ENCODE measurements around the gene TP53RK. TPM values are rescaled to one million over a fixed set of nuclear protein-coding genes. Genes with fewer than 3 reads are reported as not detected.

The TP53RK gene
- total RNA-seq, 5 donors from 2014 or later (not counting 1 experiment from before 2014, with no cell fraction given) = 5.8 to 23.2 (median 21.9) TPM

- Histone ChIP-seq H3K9me3 (no peaks in the 10 kb centered on the region), H3K36me3 (ENCODE audit: control insufficient read depth in 2 of 2, extremely low read depth in 1 of 2, insufficient read depth in 1 of 2, low read length in 1 of 2) (no peaks in the 10 kb centered on the region), H3K27me3 (replicated peaks in 1 of 2; ENCODE audit: control insufficient read depth in 2 of 2, extremely low read depth in 1 of 2, insufficient read depth in 2 of 2, low read length in 1 of 2) (peaks cover 0 to 5% of the 10 kb centered on the region in 2 experiments), H3K27ac (ENCODE audit: low read length) (no peak overlapping the region), H3K4me3 (ENCODE audit: control insufficient read depth in 1 of 2, extremely low read depth in 1 of 2, low read length in 1 of 2) (no peak overlapping the region), H3K4me1 (ENCODE audit: control insufficient read depth in 1 of 2, extremely low read depth in 1 of 2, insufficient read depth in 2 of 2, low read length in 2 of 2) (no peaks in the 10 kb centered on the region)
- Mint-ChIP-seq H3K9me3 (peaks cover 0 to 9% (median 4%) of the 10 kb centered on the region in 3 donors), H3K36me3 (no peaks in the 10 kb centered on the region), H3K27ac (no peak overlapping the region), H3K4me1 (no peaks in the 10 kb centered on the region), H3K27me3 (peaks cover 8% of the 10 kb centered on the region in 2 donors), H3K4me3 (no peak overlapping the region)
- no CpG with 5 or more reads among the region's 2 CpGs for WGBS (ENCODE audit: insufficient coverage)
- no peak for DNase-seq
- ATAC-seq (replicated peaks in 1 of 4) = no peak
- POLR2A ChIA-PET = no interaction called here
- CTCF ChIA-PET = no interaction called here
Observed at GRCh38 chr20:46722450-46722849, 33.2 kb upstream of the TP53RK start.

- no peaks in the 10 kb centered on the region for H3K4me1 Mint-ChIP-seq
- POLR2A ChIA-PET = no interaction called here
- peaks cover 8% of the 10 kb centered on the region in 2 donors for H3K27me3 Mint-ChIP-seq
- Histone ChIP-seq H3K36me3 (ENCODE audit: control insufficient read depth in 2 of 2, extremely low read depth in 1 of 2, insufficient read depth in 1 of 2, low read length in 1 of 2) (no peaks in the 10 kb centered on the region), H3K27ac (ENCODE audit: low read length) (no peak overlapping the region), H3K4me3 (ENCODE audit: control insufficient read depth in 1 of 2, extremely low read depth in 1 of 2, low read length in 1 of 2) (no peak overlapping the region), H3K27me3 (replicated peaks in 1 of 2; ENCODE audit: control insufficient read depth in 2 of 2, extremely low read depth in 1 of 2, insufficient read depth in 2 of 2, low read length in 1 of 2) (peaks cover 0 to 9% of the 10 kb centered on the region in 2 experiments), H3K4me1 (ENCODE audit: control insufficient read depth in 1 of 2, extremely low read depth in 1 of 2, insufficient read depth in 2 of 2, low read length in 2 of 2) (no peaks in the 10 kb centered on the region), H3K9me3 (no peaks in the 10 kb centered on the region)
- no peaks in the 10 kb centered on the region for H3K36me3 Mint-ChIP-seq
- peaks cover 0 to 9% (median 4%) of the 10 kb centered on the region in 3 donors for H3K9me3 Mint-ChIP-seq
- ATAC-seq (replicated peaks in 1 of 4) (no peak), DNase-seq (no peak)
- no peak overlapping the region for H3K4me3 Mint-ChIP-seq
- H3K27ac Mint-ChIP-seq = no peak overlapping the region
- CTCF ChIA-PET = interaction anchor here (0.6 to 0.7 kb wide), 2 partner anchors 13 to 54 kb away, joined by 3 to 4 read pairs; no protein-coding TSS in a partner anchor
- 83% methylated on average over 1 of the region's 1 CpG for WGBS (ENCODE audit: insufficient coverage)
Observed at GRCh38 chr20:46721476-46721875, 32.2 kb upstream of the TP53RK start.

- H3K4me3 ChIP-seq (ENCODE audit: control insufficient read depth in 1 of 2, extremely low read depth in 1 of 2, low read length in 1 of 2) = no peak overlapping the region
- no peaks in the 10 kb centered on the region for H3K4me1 ChIP-seq (ENCODE audit: control insufficient read depth in 1 of 2, extremely low read depth in 1 of 2, insufficient read depth in 2 of 2, low read length in 2 of 2)
- POLR2A ChIA-PET = no interaction called here
- Mint-ChIP-seq H3K27ac (no peak overlapping the region), H3K27me3 (peaks cover 8 to 12% of the 10 kb centered on the region in 2 donors), H3K4me3 (no peak overlapping the region), H3K9me3 (peaks cover 0 to 9% (median 4%) of the 10 kb centered on the region in 3 donors), H3K36me3 (no peaks in the 10 kb centered on the region), H3K4me1 (no peaks in the 10 kb centered on the region)
- no peak overlapping the region for H3K27ac ChIP-seq (ENCODE audit: low read length)
- peaks cover 0 to 9% of the 10 kb centered on the region in 2 experiments for H3K27me3 ChIP-seq (replicated peaks in 1 of 2; ENCODE audit: control insufficient read depth in 2 of 2, extremely low read depth in 1 of 2, insufficient read depth in 2 of 2, low read length in 1 of 2)
- H3K36me3 ChIP-seq (ENCODE audit: control insufficient read depth in 2 of 2, extremely low read depth in 1 of 2, insufficient read depth in 1 of 2, low read length in 1 of 2) = no peaks in the 10 kb centered on the region
- DNase-seq (no peak), ATAC-seq (replicated peaks in 1 of 4) (no peak)
- CTCF ChIA-PET = interaction anchor here (0.6 to 0.7 kb wide), 2 partner anchors 12 to 55 kb away, joined by 3 to 4 read pairs; no protein-coding TSS in a partner anchor
- H3K9me3 ChIP-seq = no peaks in the 10 kb centered on the region
Observed at GRCh38 chr20:46720776-46721425, 31.7 kb upstream of the TP53RK start.

GRCh38 chr20:46720019-46720418 is 30.8 kb upstream of the TP53RK start:
- ChIA-PET POLR2A (interaction anchor here in 1 of 2 donors (0.6 kb wide), 1 partner anchor 1044 kb away, joined by 3 read pairs; no protein-coding TSS in a partner anchor), CTCF (no interaction called here)

GRCh38 chr20:46717818-46718541 is 28.7 kb upstream of the TP53RK start:
- Mint-ChIP-seq H3K27ac (no peak overlapping the region), H3K36me3 (no peaks in the 10 kb centered on the region), H3K27me3 (peaks cover 31 to 41% of the 10 kb centered on the region in 2 donors), H3K4me3 (no peak overlapping the region), H3K9me3 (peaks cover 0 to 9% (median 4%) of the 10 kb centered on the region in 3 donors), H3K4me1 (no peaks in the 10 kb centered on the region)
- 84% methylated on average over 5 of the region's 9 CpGs for WGBS (ENCODE audit: insufficient coverage)
- ATAC-seq (replicated peaks in 1 of 4) = no peak
- Histone ChIP-seq H3K4me1 (ENCODE audit: control insufficient read depth in 1 of 2, extremely low read depth in 1 of 2, insufficient read depth in 2 of 2, low read length in 2 of 2) (no peaks in the 10 kb centered on the region), H3K36me3 (ENCODE audit: control insufficient read depth in 2 of 2, extremely low read depth in 1 of 2, insufficient read depth in 1 of 2, low read length in 1 of 2) (no peaks in the 10 kb centered on the region), H3K27me3 (replicated peaks in 1 of 2; ENCODE audit: control insufficient read depth in 2 of 2, extremely low read depth in 1 of 2, insufficient read depth in 2 of 2, low read length in 1 of 2) (peaks cover 0 to 22% of the 10 kb centered on the region in 2 experiments), H3K9me3 (no peaks in the 10 kb centered on the region), H3K4me3 (ENCODE audit: control insufficient read depth in 1 of 2, extremely low read depth in 1 of 2, low read length in 1 of 2) (no peak overlapping the region), H3K27ac (ENCODE audit: low read length) (no peak overlapping the region)
- ChIA-PET CTCF (no interaction called here), POLR2A (no interaction called here)
- no peak for DNase-seq

More at GRCh38 chr20:46720019-46720418, 30.8 kb upstream of the TP53RK start:
- WGBS (ENCODE audit: insufficient coverage) = no CpG with 5 or more reads among the region's 1 CpG
- Histone ChIP-seq H3K27ac (ENCODE audit: low read length) (no peak overlapping the region), H3K36me3 (ENCODE audit: control insufficient read depth in 2 of 2, extremely low read depth in 1 of 2, insufficient read depth in 1 of 2, low read length in 1 of 2) (no peaks in the 10 kb centered on the region), H3K27me3 (replicated peaks in 1 of 2; ENCODE audit: control insufficient read depth in 2 of 2, extremely low read depth in 1 of 2, insufficient read depth in 2 of 2, low read length in 1 of 2) (peaks cover 0 to 9% of the 10 kb centered on the region in 2 experiments), H3K9me3 (no peaks in the 10 kb centered on the region), H3K4me1 (ENCODE audit: control insufficient read depth in 1 of 2, extremely low read depth in 1 of 2, insufficient read depth in 2 of 2, low read length in 2 of 2) (no peaks in the 10 kb centered on the region), H3K4me3 (ENCODE audit: control insufficient read depth in 1 of 2, extremely low read depth in 1 of 2, low read length in 1 of 2) (no peak overlapping the region)
- H3K4me1 Mint-ChIP-seq = no peaks in the 10 kb centered on the region
- no peak overlapping the region for H3K27ac Mint-ChIP-seq
- peaks cover 12 to 21% of the 10 kb centered on the region in 2 donors for H3K27me3 Mint-ChIP-seq
- H3K4me3 Mint-ChIP-seq = no peak overlapping the region
- no peaks in the 10 kb centered on the region for H3K36me3 Mint-ChIP-seq
- ATAC-seq (replicated peaks in 1 of 4) = no peak
- H3K9me3 Mint-ChIP-seq = peaks cover 0 to 9% (median 4%) of the 10 kb centered on the region in 3 donors
- no peak for DNase-seq

- Mint-ChIP-seq H3K27ac (no peak overlapping the region), H3K27me3 (peaks cover 42 to 64% of the 10 kb centered on the region in 2 donors), H3K36me3 (no peaks in the 10 kb centered on the region), H3K4me1 (peaks cover 2 to 3% (median 2%) of the 10 kb centered on the region in 3 donors), H3K4me3 (no peak overlapping the region), H3K9me3 (peaks cover 0 to 5% (median under 1%) of the 10 kb centered on the region in 3 donors)
- Histone ChIP-seq H3K27ac (ENCODE audit: low read length) (no peak overlapping the region), H3K4me3 (ENCODE audit: control insufficient read depth in 1 of 2, extremely low read depth in 1 of 2, low read length in 1 of 2) (no peak overlapping the region), H3K4me1 (ENCODE audit: control insufficient read depth in 1 of 2, extremely low read depth in 1 of 2, insufficient read depth in 2 of 2, low read length in 2 of 2) (no peaks in the 10 kb centered on the region), H3K27me3 (replicated peaks in 1 of 2; ENCODE audit: control insufficient read depth in 2 of 2, extremely low read depth in 1 of 2, insufficient read depth in 2 of 2, low read length in 1 of 2) (peaks cover 0 to 41% of the 10 kb centered on the region in 2 experiments), H3K9me3 (no peaks in the 10 kb centered on the region), H3K36me3 (ENCODE audit: control insufficient read depth in 2 of 2, extremely low read depth in 1 of 2, insufficient read depth in 1 of 2, low read length in 1 of 2) (no peaks in the 10 kb centered on the region)
- CTCF ChIA-PET = no interaction called here
- DNase-seq (no peak), ATAC-seq (replicated peaks in 1 of 4) (no peak)
- WGBS (ENCODE audit: insufficient coverage) = 50% methylated on average over 3 of the region's 4 CpGs
- POLR2A ChIA-PET = no interaction called here
Observed at GRCh38 chr20:46715292-46715756, 26.1 kb upstream of the TP53RK start.

Measured in T-cell (primary cell).